Measurements from ENCODE around the gene MSLN. TPM values are rescaled to one million over a fixed set of nuclear protein-coding genes. Genes with fewer than 3 reads are reported as not detected.

MSLN gene
- total and polyA plus RNA-seq, 2 experiments from 2014 or later, result not detected

DNA sequence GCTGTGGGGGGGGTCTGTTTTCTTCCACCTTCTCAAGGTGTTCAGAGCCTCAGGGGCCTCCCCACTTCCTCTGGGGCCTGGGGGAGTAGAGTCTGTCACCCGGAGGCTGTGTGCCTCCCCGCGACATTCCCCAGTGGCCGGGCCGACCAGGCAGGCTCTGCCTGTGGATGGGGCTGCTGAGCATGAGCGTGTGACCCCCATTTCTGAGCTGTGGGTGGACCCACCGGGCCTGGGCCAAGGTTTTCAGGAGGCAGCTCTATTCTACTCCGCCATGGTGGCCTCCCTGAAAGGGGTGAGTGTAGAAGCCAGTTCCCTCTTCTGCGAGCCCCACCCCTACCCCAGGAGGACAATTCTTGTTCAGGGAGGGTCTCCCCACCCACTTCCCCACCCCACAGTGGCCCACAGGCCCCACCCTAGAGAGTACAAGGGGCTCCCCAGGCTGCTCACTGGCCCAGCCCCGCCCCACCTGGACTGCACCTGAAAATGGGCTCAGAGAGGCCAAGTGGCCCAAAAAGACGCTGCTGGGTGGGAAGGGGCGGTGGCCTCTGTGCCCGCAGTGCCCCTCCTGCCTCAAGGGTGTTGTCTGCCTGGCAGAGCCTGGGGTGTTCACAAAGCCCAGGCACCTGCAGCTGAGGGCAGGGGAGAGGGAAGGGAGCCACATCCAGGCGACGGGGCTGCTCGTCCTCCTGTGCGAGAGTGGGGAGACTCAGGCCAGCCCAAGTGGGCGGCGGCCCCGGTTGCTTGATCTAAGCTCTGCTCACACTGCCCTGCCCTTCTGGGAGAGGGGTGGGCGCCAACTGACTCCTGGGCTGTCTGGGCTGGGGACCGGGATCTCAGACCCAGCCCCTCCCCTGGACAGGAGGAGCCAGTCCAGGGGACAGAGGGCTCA lies 1.3 kb downstream of the MSLN start:
- no peak overlapping the region for H2AFZ ChIP-seq
- H3K9ac ChIP-seq, result no peak overlapping the region
- 45 to 48% methylated on average over 18 to 22 of the region's 22 CpGs for WGBS, 2 experiments (ENCODE audit: low coverage in 1 of 2, low lambda C conversion rate in 2 of 2, missing lambda C conversion rate in 2 of 2)
- H3K79me2 ChIP-seq (ENCODE audit: insufficient read depth), result no peaks in the 10 kb centered on the region
- H3K27me3 ChIP-seq (replicated peaks; ENCODE audit: insufficient read depth), result no peaks in the 10 kb centered on the region
- no peak for DNase-seq
- H3K9me3 ChIP-seq (ENCODE audit: low read depth), result no peaks in the 10 kb centered on the region
- no peaks in the 10 kb centered on the region for H4K20me1 ChIP-seq (ENCODE audit: insufficient read depth)
- in situ Hi-C loops (cut with MboI), result no loop called here
- no peaks in the 10 kb centered on the region for H3K36me3 ChIP-seq (ENCODE audit: low read depth)
- TF ChIP-seq EZH2 (IDR thresholded peaks at IDR 0.05; ENCODE audit: insufficient read depth, poor library complexity, severe bottlenecking), result no peak
- H3K4me3 ChIP-seq, result no peak overlapping the region
- no peak overlapping the region for H3K27ac ChIP-seq
- H3K4me2 ChIP-seq (ENCODE audit: unreplicated experiment), result no peak overlapping the region
- H3F3A ChIP-seq (ENCODE audit: insufficient read depth), result no peaks in the 10 kb centered on the region
- H3K4me1 ChIP-seq (ENCODE audit: insufficient read depth), result no peaks in the 10 kb centered on the region
- no peaks in the 10 kb centered on the region for H3K9me2 ChIP-seq (ENCODE audit: insufficient read depth)

DNA sequence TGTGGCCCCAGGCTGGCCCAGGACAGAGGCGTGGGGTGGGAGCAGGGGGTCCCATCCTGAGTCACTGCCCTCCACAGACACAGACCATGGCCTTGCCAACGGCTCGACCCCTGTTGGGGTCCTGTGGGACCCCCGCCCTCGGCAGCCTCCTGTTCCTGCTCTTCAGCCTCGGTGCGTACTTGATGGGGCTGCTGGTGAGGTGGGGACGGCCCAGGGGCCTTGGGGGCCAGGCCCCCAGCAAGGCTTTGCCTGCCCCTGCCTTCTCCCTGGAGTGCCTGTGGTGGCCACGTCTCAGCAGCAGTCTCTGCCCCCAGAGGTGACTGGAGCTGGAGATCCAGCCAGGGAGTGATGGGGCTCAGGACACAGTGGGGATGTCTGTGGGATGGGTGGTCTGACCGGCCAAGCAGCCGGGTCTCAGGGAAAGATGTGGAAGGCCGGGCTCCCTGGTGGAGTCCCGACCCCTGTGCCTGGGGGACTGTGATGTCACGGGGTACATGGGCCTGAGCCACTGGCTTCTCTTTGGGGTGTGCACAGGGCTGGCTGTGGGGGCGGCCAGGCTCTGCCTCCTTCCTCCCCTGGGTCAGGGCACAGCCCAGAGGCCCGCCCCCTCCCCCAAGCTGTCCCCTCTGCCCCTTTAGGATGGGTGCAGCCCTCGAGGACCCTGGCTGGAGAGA lies 2.2 kb downstream of the MSLN start:
- no peak overlapping the region for H3K4me3 ChIP-seq
- in situ Hi-C loops (cut with MboI), result no loop called here
- no peak overlapping the region for H3K27ac ChIP-seq
- H4K20me1 ChIP-seq (ENCODE audit: insufficient read depth), result no peaks in the 10 kb centered on the region
- H3K36me3 ChIP-seq (ENCODE audit: low read depth), result no peaks in the 10 kb centered on the region
- DNase-seq, result no peak
- H3K9me2 ChIP-seq (ENCODE audit: insufficient read depth), result no peaks in the 10 kb centered on the region
- no peak overlapping the region for H3K4me2 ChIP-seq (ENCODE audit: unreplicated experiment)
- 60 to 72% methylated on average over 16 to 17 of the region's 17 CpGs for WGBS, 2 experiments (ENCODE audit: low coverage in 1 of 2, low lambda C conversion rate in 2 of 2, missing lambda C conversion rate in 2 of 2)
- TF ChIP-seq EZH2phosphoT487 (IDR thresholded peaks at IDR 0.05; ENCODE audit: insufficient read depth, low read depth), result no peak
- TF ChIP-seq EZH2 (IDR thresholded peaks at IDR 0.05; ENCODE audit: insufficient read depth, poor library complexity, severe bottlenecking), result no peak
- no peaks in the 10 kb centered on the region for H3K9me3 ChIP-seq (ENCODE audit: low read depth)
- H3F3A ChIP-seq (ENCODE audit: insufficient read depth), result no peaks in the 10 kb centered on the region
- no peak overlapping the region for H3K9ac ChIP-seq
- no peaks in the 10 kb centered on the region for H3K4me1 ChIP-seq (ENCODE audit: insufficient read depth)
- no peaks in the 10 kb centered on the region for H3K27me3 ChIP-seq (replicated peaks; ENCODE audit: insufficient read depth)
- H3K79me2 ChIP-seq (ENCODE audit: insufficient read depth), result no peaks in the 10 kb centered on the region
- no peak overlapping the region for H2AFZ ChIP-seq

DNA sequence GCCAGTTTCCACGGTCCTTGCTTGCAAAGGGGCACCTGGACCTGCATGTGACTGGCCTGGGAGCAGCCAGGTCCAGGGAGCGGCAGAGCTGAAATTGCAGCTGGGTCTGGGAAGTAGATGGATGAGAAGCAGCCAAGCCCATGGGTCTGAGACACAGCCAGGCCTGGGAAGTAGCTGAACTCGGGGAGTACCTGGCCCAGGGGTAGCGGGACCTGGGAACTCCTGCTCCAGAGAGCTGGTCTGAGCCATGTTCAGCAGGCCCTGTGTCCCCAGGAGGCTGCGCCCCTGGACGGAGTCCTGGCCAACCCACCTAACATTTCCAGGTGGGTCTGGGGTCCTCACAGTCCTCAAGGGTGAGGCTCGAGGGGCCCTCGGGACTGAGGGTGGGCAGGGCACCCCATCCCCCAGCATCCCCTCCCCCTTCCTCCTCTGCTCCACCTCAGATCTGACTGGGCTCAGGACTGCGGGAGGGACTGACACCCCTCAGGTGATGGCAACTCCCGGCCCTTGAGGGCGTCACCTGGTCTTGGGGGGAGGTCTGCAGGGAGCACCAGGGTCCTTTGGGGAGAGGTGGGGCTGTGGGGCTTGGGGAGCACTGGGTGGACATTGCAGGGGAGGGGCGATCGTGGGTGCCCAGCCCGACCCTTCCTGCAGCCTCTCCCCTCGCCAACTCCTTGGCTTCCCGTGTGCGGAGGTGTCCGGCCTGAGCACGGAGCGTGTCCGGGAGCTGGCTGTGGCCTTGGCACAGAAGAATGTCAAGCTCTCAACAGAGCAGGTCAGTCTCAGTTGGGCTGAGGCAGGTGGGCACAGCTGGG lies 3.0 kb downstream of the MSLN start:
- H3K79me2 ChIP-seq (ENCODE audit: insufficient read depth), result no peaks in the 10 kb centered on the region
- H2AFZ ChIP-seq, result no peak overlapping the region
- H3K27me3 ChIP-seq (replicated peaks; ENCODE audit: insufficient read depth), result no peaks in the 10 kb centered on the region
- H3K4me3 ChIP-seq, result no peak overlapping the region
- H3K4me1 ChIP-seq (ENCODE audit: insufficient read depth), result no peaks in the 10 kb centered on the region
- DNase-seq, result no peak
- no peak overlapping the region for H3K4me2 ChIP-seq (ENCODE audit: unreplicated experiment)
- in situ Hi-C loops (cut with MboI), result no loop called here
- H3K9me2 ChIP-seq (ENCODE audit: insufficient read depth), result no peaks in the 10 kb centered on the region
- no peaks in the 10 kb centered on the region for H3K9me3 ChIP-seq (ENCODE audit: low read depth)
- WGBS, 2 experiments (ENCODE audit: low coverage in 1 of 2, low lambda C conversion rate in 2 of 2, missing lambda C conversion rate in 2 of 2), result 69 to 77% methylated on average over 15 to 21 of the region's 21 CpGs
- H3K27ac ChIP-seq, result no peak overlapping the region
- TF ChIP-seq EZH2phosphoT487 (IDR thresholded peaks at IDR 0.05; ENCODE audit: insufficient read depth, low read depth) (no peak), EZH2 (IDR thresholded peaks at IDR 0.05; ENCODE audit: insufficient read depth, poor library complexity, severe bottlenecking) (no peak)
- no peaks in the 10 kb centered on the region for H3F3A ChIP-seq (ENCODE audit: insufficient read depth)
- H4K20me1 ChIP-seq (ENCODE audit: insufficient read depth), result no peaks in the 10 kb centered on the region
- no peaks in the 10 kb centered on the region for H3K36me3 ChIP-seq (ENCODE audit: low read depth)
- H3K9ac ChIP-seq, result no peak overlapping the region

DNA sequence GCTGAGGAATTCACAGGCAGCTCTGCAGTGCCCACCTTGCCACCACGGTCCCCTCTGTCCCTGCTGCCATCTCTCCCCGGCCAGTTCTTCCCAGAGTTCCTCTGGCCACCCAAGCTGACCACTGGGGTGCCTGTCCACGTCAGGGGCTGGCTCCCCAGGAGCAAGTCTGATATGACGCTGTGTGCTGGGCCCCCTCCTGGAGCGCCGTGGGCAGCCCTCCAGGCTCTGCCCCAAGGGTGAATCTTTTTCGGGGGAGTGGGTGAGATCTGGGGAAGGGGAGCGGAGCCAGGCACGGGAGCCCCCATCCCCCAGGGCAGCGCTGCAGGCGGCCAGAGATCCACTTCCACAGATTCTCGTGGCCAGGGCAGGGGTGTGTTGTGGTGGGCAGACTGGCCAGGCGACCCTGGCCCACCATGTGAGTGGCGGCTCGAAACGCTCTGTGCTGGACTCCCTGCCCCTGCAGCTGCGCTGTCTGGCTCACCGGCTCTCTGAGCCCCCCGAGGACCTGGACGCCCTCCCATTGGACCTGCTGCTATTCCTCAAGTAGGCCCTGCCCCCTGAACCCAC lies 3.7 kb downstream of the MSLN start:
- in situ Hi-C loops (cut with MboI), result no loop called here
- Histone ChIP-seq H3K9me3 (ENCODE audit: low read depth) (no peaks in the 10 kb centered on the region), H3K79me2 (ENCODE audit: insufficient read depth) (no peaks in the 10 kb centered on the region), H3K27me3 (replicated peaks; ENCODE audit: insufficient read depth) (no peaks in the 10 kb centered on the region), H3K9ac (no peak overlapping the region), H3K4me2 (ENCODE audit: unreplicated experiment) (no peak overlapping the region), H3K4me1 (ENCODE audit: insufficient read depth) (no peaks in the 10 kb centered on the region), H3K9me2 (ENCODE audit: insufficient read depth) (no peaks in the 10 kb centered on the region), H4K20me1 (ENCODE audit: insufficient read depth) (no peaks in the 10 kb centered on the region), H3F3A (ENCODE audit: insufficient read depth) (no peaks in the 10 kb centered on the region), H3K36me3 (ENCODE audit: low read depth) (no peaks in the 10 kb centered on the region), H3K27ac (no peak overlapping the region), H2AFZ (no peak overlapping the region), H3K4me3 (no peak overlapping the region)
- DNase-seq, result no peak
- WGBS, 2 experiments (ENCODE audit: low coverage in 1 of 2, low lambda C conversion rate in 2 of 2, missing lambda C conversion rate in 2 of 2), result 53 to 67% methylated on average over 15 to 18 of the region's 20 CpGs
- TF ChIP-seq EZH2phosphoT487 (IDR thresholded peaks at IDR 0.05; ENCODE audit: insufficient read depth, low read depth) (no peak), EZH2 (IDR thresholded peaks at IDR 0.05; ENCODE audit: insufficient read depth, poor library complexity, severe bottlenecking) (no peak)
